GM18511 (cell line): ENCODE measurements around the gene WDR5B.

ENCODE experiments used
- ATAC-seq: cut with Tn5 transposase; IDR thresholded peaks from one replicate; pipeline ENCODE4 v1.9.1; 2021; ENCODE audit warnings: mild to moderate bottlenecking, moderate library complexity; ENCODE audit not compliant: unreplicated experiment

WDR5B gene

GRCh38 chr3:122374034-122374433, 41.8 kb downstream of the WDR5B start:
- no peak for ATAC-seq

DNA sequence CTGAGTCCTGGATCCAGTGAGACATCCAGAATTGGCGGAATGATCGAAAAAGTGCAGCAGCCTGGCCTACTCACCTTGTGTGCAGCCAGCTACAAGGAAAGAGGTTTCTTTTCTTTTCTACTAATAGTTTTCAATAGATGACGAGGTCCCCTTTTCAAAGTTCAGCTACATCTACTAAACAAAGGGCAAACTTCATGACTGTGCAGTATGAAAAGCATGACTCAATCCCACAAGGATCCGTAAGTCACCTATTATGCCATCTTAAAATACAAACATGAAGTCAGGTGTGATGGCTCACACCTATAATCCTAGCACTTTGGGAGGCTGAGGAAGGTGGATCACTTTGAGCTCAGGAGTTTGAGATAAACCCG, 49.5 kb downstream of the WDR5B start:
- no peak for ATAC-seq

DNA sequence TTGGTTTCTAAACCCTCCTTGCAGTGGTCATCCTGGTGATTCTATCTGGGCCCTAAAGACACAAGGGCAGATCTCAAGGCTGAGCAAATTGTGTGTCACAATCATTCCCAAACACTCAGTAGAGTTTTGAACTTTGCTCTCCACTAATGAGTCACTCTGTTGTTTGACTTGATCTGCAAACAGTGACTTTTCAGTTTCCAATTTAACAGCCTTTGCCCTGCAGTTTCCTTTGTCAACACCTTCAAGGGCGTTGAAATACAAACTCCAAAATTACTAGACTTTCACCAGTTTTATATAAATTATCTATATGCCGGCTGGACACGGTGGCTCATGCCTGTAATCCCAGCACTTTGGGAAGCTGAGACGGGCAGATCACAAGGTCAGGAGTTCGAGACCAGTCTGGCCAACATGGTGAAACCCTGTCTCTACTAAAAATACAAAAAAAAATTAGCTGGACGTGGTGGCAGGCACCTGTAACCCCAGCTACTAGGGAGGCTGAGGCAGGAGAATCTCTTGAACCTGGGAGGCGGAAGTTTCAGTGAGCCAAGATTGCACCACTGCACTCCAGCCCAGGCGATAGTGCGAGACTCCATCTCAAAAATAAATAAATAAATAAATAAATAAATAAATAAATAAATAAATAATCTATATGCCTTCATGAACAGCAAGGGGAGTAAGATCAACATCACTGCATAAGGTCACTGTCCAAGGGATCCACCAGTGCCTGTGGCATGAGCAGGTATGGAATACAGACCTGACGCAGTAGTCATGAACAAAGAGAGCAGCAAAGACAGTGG, 50.1 kb downstream of the WDR5B start:
- peak; percentile 92 for ATAC-seq

GRCh38 chr3:122365073-122365472, 50.8 kb downstream of the WDR5B start:
- peak; percentile 71 for ATAC-seq

GRCh38 chr3:122364490-122364889, 51.4 kb downstream of the WDR5B start:
- ATAC-seq = no peak
